Measurements from ENCODE around the gene ZNF19. TPM values are rescaled to one million over a fixed set of nuclear protein-coding genes. Genes with fewer than 3 reads are reported as not detected.

Gene ZNF19
- total RNA-seq, 5 donors from 2014 or later (not counting 1 experiment from before 2014, with no cell fraction given), result 6.9 to 9.4 (median 8.4) TPM

DNA sequence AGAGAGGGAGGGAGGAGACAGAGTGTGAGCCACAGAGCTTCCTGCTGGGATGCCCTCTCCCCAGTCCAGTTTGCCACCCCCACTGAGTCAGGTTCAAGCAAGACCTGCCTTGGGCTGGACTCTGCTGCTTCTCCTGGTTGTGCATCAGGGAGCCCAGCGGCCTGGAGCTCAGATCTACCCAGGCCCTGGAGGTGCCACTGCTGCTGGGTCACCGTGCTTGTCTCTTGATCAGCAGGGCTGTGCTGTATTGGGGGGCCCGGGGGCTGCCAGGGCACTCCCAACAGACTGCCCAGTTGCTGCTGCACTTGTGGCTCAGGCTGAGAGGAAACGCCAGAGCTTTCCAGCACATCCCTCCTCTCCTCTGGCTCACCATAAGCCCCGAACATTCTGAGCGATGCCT lies 56.2 kb downstream of the ZNF19 start:
- Histone ChIP-seq H3K27me3 (replicated peaks in 1 of 2; ENCODE audit: control insufficient read depth in 2 of 2, extremely low read depth in 1 of 2, insufficient read depth in 2 of 2, low read length in 1 of 2) (peaks cover 0 to 37% of the 10 kb centered on the region in 2 experiments), H3K4me3 (ENCODE audit: control insufficient read depth in 1 of 2, extremely low read depth in 1 of 2, low read length in 1 of 2) (no peak overlapping the region), H3K36me3 (ENCODE audit: control insufficient read depth in 2 of 2, extremely low read depth in 1 of 2, insufficient read depth in 1 of 2, low read length in 1 of 2) (no peaks in the 10 kb centered on the region), H3K27ac (ENCODE audit: low read length) (no peak overlapping the region), H3K9me3 (no peaks in the 10 kb centered on the region), H3K4me1 (ENCODE audit: control insufficient read depth in 1 of 2, extremely low read depth in 1 of 2, insufficient read depth in 2 of 2, low read length in 2 of 2) (no peaks in the 10 kb centered on the region)
- Mint-ChIP-seq H3K4me1 (no peaks in the 10 kb centered on the region), H3K27me3 (peaks cover 46 to 53% of the 10 kb centered on the region in 2 donors), H3K4me3 (no peak overlapping the region), H3K36me3 (no peaks in the 10 kb centered on the region), H3K9me3 (no peaks in the 10 kb centered on the region), H3K27ac (no peak overlapping the region)
- WGBS (ENCODE audit: insufficient coverage), result 64% methylated on average over 6 of the region's 6 CpGs
- ATAC-seq (replicated peaks in 1 of 4), result no peak
- ChIA-PET CTCF (interaction anchor here (0.6 to 0.7 kb wide), 2 partner anchors 20 to 77 kb away, joined by 3 to 4 read pairs; no protein-coding TSS in a partner anchor), POLR2A (no interaction called here)
- DNase-seq, result no peak

DNA sequence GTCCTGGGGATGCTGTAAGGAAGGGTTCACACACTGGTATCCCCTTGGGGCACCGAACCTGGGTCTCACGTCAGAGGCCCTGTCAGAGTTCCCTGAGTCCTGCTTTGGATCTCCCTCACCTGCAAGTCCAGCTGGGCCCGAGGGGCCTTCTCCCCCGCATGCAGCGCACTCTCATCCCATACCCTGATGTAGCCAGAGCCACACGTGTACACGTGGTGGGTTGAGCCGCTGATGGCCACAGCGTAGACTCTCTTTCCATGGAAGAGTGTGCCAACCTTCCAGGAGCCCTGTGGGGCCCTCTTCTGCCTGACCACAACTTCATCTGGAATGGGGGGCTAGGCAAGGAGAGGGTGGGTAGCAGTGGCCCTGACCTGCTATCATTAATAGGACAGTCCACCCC lies 57.1 kb downstream of the ZNF19 start:
- Histone ChIP-seq H3K4me1 (ENCODE audit: control insufficient read depth in 1 of 2, extremely low read depth in 1 of 2, insufficient read depth in 2 of 2, low read length in 2 of 2) (no peaks in the 10 kb centered on the region), H3K9me3 (no peaks in the 10 kb centered on the region), H3K36me3 (ENCODE audit: control insufficient read depth in 2 of 2, extremely low read depth in 1 of 2, insufficient read depth in 1 of 2, low read length in 1 of 2) (no peaks in the 10 kb centered on the region), H3K4me3 (ENCODE audit: control insufficient read depth in 1 of 2, extremely low read depth in 1 of 2, low read length in 1 of 2) (no peak overlapping the region), H3K27me3 (replicated peaks in 1 of 2; ENCODE audit: control insufficient read depth in 2 of 2, extremely low read depth in 1 of 2, insufficient read depth in 2 of 2, low read length in 1 of 2) (peaks cover 0 to 41% of the 10 kb centered on the region in 2 experiments), H3K27ac (ENCODE audit: low read length) (no peak overlapping the region)
- 70% methylated on average over 3 of the region's 9 CpGs for WGBS (ENCODE audit: insufficient coverage)
- no peak overlapping the region for H3K27ac Mint-ChIP-seq
- ChIA-PET CTCF (no interaction called here), POLR2A (no interaction called here)
- peaks cover 0 to 3% (median 0%) of the 10 kb centered on the region in 3 donors for H3K4me1 Mint-ChIP-seq
- H3K36me3 Mint-ChIP-seq, result no peaks in the 10 kb centered on the region
- no peaks in the 10 kb centered on the region for H3K9me3 Mint-ChIP-seq
- H3K4me3 Mint-ChIP-seq, result no peak overlapping the region
- DNase-seq, result no peak
- peaks cover 37 to 51% of the 10 kb centered on the region in 2 donors for H3K27me3 Mint-ChIP-seq
- ATAC-seq (replicated peaks in 1 of 4), result no peak

DNA sequence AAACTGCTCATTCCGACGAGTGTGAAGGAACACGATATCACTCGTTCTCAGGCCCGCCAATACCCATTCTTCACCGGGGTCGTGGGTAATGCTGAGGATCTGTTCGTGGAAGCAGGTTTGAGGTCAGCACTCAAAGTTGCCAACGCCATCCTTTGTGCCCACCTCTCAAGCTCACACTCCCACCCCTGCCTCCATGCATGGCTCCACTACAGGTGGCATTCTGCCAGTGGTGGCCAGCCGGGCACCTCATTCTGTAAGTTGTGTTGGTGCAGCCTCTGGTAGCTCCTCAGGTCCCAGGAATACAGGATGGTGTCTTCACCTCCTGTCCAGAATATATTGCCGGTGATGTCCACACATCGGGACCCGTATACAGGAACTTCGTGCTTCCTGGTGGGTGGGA lies 57.9 kb downstream of the ZNF19 start:
- H3K36me3 ChIP-seq (ENCODE audit: control insufficient read depth in 2 of 2, extremely low read depth in 1 of 2, insufficient read depth in 1 of 2, low read length in 1 of 2), result no peaks in the 10 kb centered on the region
- CTCF ChIA-PET, result no interaction called here
- Mint-ChIP-seq H3K36me3 (no peaks in the 10 kb centered on the region), H3K4me1 (peaks cover 0 to 6% (median 5%) of the 10 kb centered on the region in 3 donors), H3K27ac (no peak overlapping the region), H3K9me3 (no peaks in the 10 kb centered on the region), H3K4me3 (no peak overlapping the region), H3K27me3 (peaks cover 36 to 50% of the 10 kb centered on the region in 2 donors)
- no peak for ATAC-seq (replicated peaks in 1 of 4)
- WGBS (ENCODE audit: insufficient coverage), result 87% methylated on average over 9 of the region's 14 CpGs
- no peak overlapping the region for H3K4me3 ChIP-seq (ENCODE audit: control insufficient read depth in 1 of 2, extremely low read depth in 1 of 2, low read length in 1 of 2)
- no peaks in the 10 kb centered on the region for H3K9me3 ChIP-seq
- H3K27ac ChIP-seq (ENCODE audit: low read length), result no peak overlapping the region
- peaks cover 2 to 42% of the 10 kb centered on the region in 2 experiments for H3K27me3 ChIP-seq (replicated peaks in 1 of 2; ENCODE audit: control insufficient read depth in 2 of 2, extremely low read depth in 1 of 2, insufficient read depth in 2 of 2, low read length in 1 of 2)
- peaks cover 0 to 8% of the 10 kb centered on the region in 2 experiments for H3K4me1 ChIP-seq (ENCODE audit: control insufficient read depth in 1 of 2, extremely low read depth in 1 of 2, insufficient read depth in 2 of 2, low read length in 2 of 2)
- POLR2A ChIA-PET, result interaction anchor here in 1 of 2 donors (0.7 kb wide), 1 partner anchor 11 kb away, joined by 3 read pairs; no protein-coding TSS in a partner anchor
- no peak for DNase-seq

DNA sequence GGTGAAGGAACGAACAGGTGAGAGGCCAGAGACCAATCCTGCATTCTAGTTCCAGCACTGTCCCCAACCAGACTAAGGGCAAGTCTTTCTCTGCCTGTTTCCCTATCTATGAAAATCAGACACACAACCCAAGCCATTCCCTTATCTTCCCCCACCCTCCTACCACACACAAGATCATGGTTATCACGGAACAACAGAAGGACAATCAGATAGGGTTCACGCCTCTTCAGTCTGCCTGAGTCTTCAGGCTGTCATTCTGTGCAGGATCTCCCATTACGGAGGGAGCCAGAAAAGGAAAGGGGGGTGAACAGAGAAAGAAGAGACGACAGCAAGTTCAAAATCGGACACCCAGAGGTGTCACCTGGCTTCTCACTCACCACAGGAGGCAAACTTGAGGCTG lies 58.4 kb downstream of the ZNF19 start:
- DNase-seq, result no peak
- no peaks in the 10 kb centered on the region for H3K9me3 ChIP-seq
- H3K27me3 ChIP-seq (replicated peaks in 1 of 2; ENCODE audit: control insufficient read depth in 2 of 2, extremely low read depth in 1 of 2, insufficient read depth in 2 of 2, low read length in 1 of 2), result peaks cover 2 to 46% of the 10 kb centered on the region in 2 experiments
- CTCF ChIA-PET, result no interaction called here
- H3K27ac ChIP-seq (ENCODE audit: low read length), result no peak overlapping the region
- peaks cover 36 to 50% of the 10 kb centered on the region in 2 donors for H3K27me3 Mint-ChIP-seq
- no peak for ATAC-seq (replicated peaks in 1 of 4)
- no peaks in the 10 kb centered on the region for H3K9me3 Mint-ChIP-seq
- H3K4me1 Mint-ChIP-seq, result peaks cover 0 to 7% (median 5%) of the 10 kb centered on the region in 3 donors
- H3K4me3 Mint-ChIP-seq, result no peak overlapping the region
- POLR2A ChIA-PET, result interaction anchor here in 1 of 2 donors (0.7 kb wide), 1 partner anchor 11 kb away, joined by 3 read pairs; no protein-coding TSS in a partner anchor
- peaks cover 0 to 12% of the 10 kb centered on the region in 2 experiments for H3K4me1 ChIP-seq (ENCODE audit: control insufficient read depth in 1 of 2, extremely low read depth in 1 of 2, insufficient read depth in 2 of 2, low read length in 2 of 2)
- no peaks in the 10 kb centered on the region for H3K36me3 ChIP-seq (ENCODE audit: control insufficient read depth in 2 of 2, extremely low read depth in 1 of 2, insufficient read depth in 1 of 2, low read length in 1 of 2)
- no peak overlapping the region for H3K27ac Mint-ChIP-seq
- WGBS (ENCODE audit: insufficient coverage), result 60% methylated on average over 3 of the region's 6 CpGs
- H3K36me3 Mint-ChIP-seq, result no peaks in the 10 kb centered on the region
- H3K4me3 ChIP-seq (ENCODE audit: control insufficient read depth in 1 of 2, extremely low read depth in 1 of 2, low read length in 1 of 2), result no peak overlapping the region

DNA sequence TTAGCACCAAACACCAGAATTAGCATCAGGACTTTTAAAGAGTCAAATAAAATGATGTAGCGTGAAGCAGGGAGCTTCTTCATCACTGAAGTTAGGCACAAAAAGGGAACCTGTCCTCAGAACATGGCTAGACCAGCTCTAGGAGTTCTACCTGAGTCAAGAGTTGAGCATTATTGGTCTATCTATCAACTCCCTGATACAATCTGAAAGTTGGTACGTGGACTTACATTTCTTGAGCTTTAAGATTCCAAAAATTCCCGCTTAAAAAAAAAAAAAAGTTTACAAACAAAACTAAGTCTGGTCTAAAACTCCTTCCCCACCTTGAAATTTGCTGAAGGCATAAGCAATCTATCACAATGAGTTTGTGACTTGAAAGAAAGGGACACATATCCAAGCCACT lies 59.5 kb downstream of the ZNF19 start:
- Mint-ChIP-seq H3K27ac (no peak overlapping the region), H3K4me3 (no peak overlapping the region), H3K36me3 (no peaks in the 10 kb centered on the region), H3K9me3 (no peaks in the 10 kb centered on the region), H3K27me3 (peaks cover 44 to 62% of the 10 kb centered on the region in 2 donors), H3K4me1 (peaks cover 0 to 7% (median 5%) of the 10 kb centered on the region in 3 donors)
- H3K4me1 ChIP-seq (ENCODE audit: control insufficient read depth in 1 of 2, extremely low read depth in 1 of 2, insufficient read depth in 2 of 2, low read length in 2 of 2), result peaks cover 0 to 14% of the 10 kb centered on the region in 2 experiments
- peaks cover 2 to 57% of the 10 kb centered on the region in 2 experiments for H3K27me3 ChIP-seq (replicated peaks in 1 of 2; ENCODE audit: control insufficient read depth in 2 of 2, extremely low read depth in 1 of 2, insufficient read depth in 2 of 2, low read length in 1 of 2)
- 81% methylated on average over 3 of the region's 3 CpGs for WGBS (ENCODE audit: insufficient coverage)
- no peak overlapping the region for H3K4me3 ChIP-seq (ENCODE audit: control insufficient read depth in 1 of 2, extremely low read depth in 1 of 2, low read length in 1 of 2)
- no peak for DNase-seq
- H3K9me3 ChIP-seq, result no peaks in the 10 kb centered on the region
- ChIA-PET CTCF (interaction anchor here (0.6 to 0.7 kb wide), 2 partner anchors 10 to 12 kb away, joined by 3 read pairs; no protein-coding TSS in a partner anchor), POLR2A (no interaction called here)
- no peak for ATAC-seq (replicated peaks in 1 of 4)
- no peaks in the 10 kb centered on the region for H3K36me3 ChIP-seq (ENCODE audit: control insufficient read depth in 2 of 2, extremely low read depth in 1 of 2, insufficient read depth in 1 of 2, low read length in 1 of 2)
- no peak overlapping the region for H3K27ac ChIP-seq (ENCODE audit: low read length)

DNA sequence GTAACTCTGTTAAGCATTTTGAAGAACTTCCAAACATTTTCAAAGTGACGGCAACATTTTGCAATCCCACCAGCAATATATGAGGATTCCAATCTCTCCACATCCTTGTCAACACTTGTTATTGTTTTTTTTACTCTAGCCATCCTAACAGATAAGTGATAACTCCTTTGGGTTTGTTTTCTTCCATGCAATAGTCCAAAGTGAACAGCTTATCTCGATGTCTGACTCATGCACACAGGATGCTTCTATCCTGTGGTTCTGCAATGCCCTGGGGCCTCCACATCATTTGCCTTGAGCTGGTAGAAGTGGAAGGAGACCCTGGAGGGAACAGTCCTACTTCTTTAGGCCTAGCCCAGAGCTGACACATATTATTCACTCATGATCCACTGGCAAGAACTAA lies 60.2 kb downstream of the ZNF19 start:
- H3K36me3 ChIP-seq (ENCODE audit: control insufficient read depth in 2 of 2, extremely low read depth in 1 of 2, insufficient read depth in 1 of 2, low read length in 1 of 2), result no peaks in the 10 kb centered on the region
- CTCF ChIA-PET, result no interaction called here
- H3K9me3 ChIP-seq, result no peaks in the 10 kb centered on the region
- H3K27me3 Mint-ChIP-seq, result peaks cover 49 to 69% of the 10 kb centered on the region in 2 donors
- no peaks in the 10 kb centered on the region for H3K9me3 Mint-ChIP-seq
- H3K4me3 ChIP-seq (ENCODE audit: control insufficient read depth in 1 of 2, extremely low read depth in 1 of 2, low read length in 1 of 2), result no peak overlapping the region
- H3K4me1 Mint-ChIP-seq, result peaks cover 0 to 7% (median 5%) of the 10 kb centered on the region in 3 donors
- WGBS (ENCODE audit: insufficient coverage), result no CpG with 5 or more reads among the region's 2 CpGs
- peaks cover 2 to 61% of the 10 kb centered on the region in 2 experiments for H3K27me3 ChIP-seq (replicated peaks in 1 of 2; ENCODE audit: control insufficient read depth in 2 of 2, extremely low read depth in 1 of 2, insufficient read depth in 2 of 2, low read length in 1 of 2)
- no peak overlapping the region for H3K27ac Mint-ChIP-seq
- POLR2A ChIA-PET, result no interaction called here
- DNase-seq (no peak), ATAC-seq (replicated peaks in 1 of 4) (no peak)
- no peak overlapping the region for H3K4me3 Mint-ChIP-seq
- H3K27ac ChIP-seq (ENCODE audit: low read length), result no peak overlapping the region
- H3K36me3 Mint-ChIP-seq, result no peaks in the 10 kb centered on the region
- H3K4me1 ChIP-seq (ENCODE audit: control insufficient read depth in 1 of 2, extremely low read depth in 1 of 2, insufficient read depth in 2 of 2, low read length in 2 of 2), result peaks cover 0 to 14% of the 10 kb centered on the region in 2 experiments
